DND-41 (cell line): Measurements from ENCODE around the gene XRN2.

ENCODE experiments used
- CTCF ChIP-seq: IDR thresholded peaks from 2 replicates; pipeline ENCODE4 v1.5.1; 2012; ENCODE audit warnings: borderline replicate concordance, low read length, moderate library complexity, mild to moderate bottlenecking; ENCODE audit not compliant: poor library complexity, severe bottlenecking; ENCODE audit errors: extremely low read depth
- EZH2 ChIP-seq: IDR thresholded peaks from 3 replicates; pipeline ENCODE4 v1.6.1; 2012; ENCODE audit warnings: borderline replicate concordance, low read depth, mild to moderate bottlenecking, moderate library complexity, low read length, inconsistent platforms; ENCODE audit not compliant: severe bottlenecking

GRCh38 chr20:21433329-21433890, 130.3 kb downstream of the XRN2 start:
- no peak for TF ChIP-seq EZH2
- no peak for TF ChIP-seq CTCF
